ENCODE results near the gene TPM4. TPM values are rescaled to one million over a fixed set of nuclear protein-coding genes. Genes with fewer than 3 reads are reported as not detected.
A peak's percentile ranks its signal among the peaks of the same experiment; 100 is the strongest.

Gene TPM4
- total and polyA plus RNA-seq, 2 of the 13 experiments (the other 11 are each of a cell fraction or from before 2014, with no cell fraction given), result 180 to 188 TPM

DNA sequence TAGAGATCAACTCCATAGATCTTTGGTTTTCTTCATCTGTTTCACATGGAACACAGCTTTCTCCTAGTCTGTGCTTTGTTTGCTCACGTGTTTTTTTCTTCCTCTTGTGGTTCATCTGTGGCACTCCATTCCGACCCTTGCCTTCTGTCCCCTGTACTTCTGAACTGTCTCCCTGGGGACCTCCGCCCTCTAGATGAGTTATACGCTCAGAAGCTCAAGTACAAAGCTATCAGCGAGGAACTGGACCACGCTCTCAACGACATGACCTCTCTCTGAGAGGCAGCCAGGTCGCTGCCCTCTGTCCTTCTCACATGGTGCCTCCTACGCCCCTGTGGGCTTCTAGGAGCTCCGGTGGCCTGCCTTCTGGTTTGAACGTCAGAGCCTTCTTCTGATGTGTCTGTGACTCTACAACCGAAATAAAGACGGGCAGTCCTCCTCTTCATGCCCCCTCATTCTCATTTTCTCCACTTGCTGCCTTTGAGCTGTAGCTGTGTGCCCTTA is 18.8 kb downstream of the TPM4 start (continued):
- TF ChIP-seq, protein P1, sequence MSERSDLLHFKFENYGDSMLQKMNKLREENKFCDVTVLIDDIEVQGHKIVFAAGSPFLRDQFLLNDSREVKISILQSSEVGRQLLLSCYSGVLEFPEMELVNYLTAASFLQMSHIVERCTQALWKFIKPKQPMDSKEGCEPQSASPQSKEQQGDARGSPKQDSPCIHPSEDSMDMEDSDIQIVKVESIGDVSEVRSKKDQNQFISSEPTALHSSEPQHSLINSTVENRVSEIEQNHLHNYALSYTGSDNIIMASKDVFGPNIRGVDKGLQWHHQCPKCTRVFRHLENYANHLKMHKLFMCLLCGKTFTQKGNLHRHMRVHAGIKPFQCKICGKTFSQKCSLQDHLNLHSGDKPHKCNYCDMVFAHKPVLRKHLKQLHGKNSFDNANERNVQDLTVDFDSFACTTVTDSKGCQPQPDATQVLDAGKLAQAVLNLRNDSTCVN (CRISPR knock-in tag; IDR thresholded peaks at IDR 0.05; ENCODE audit: borderline replicate concordance), result no peak
- TF ChIP-seq HMGA1 (CRISPR knock-in tag; conservative IDR thresholded peaks at IDR 0.05) (no peak), SOX13 (IDR thresholded peaks at IDR 0.05) (no peak), SOX13 (CRISPR knock-in tag; conservative IDR thresholded peaks at IDR 0.05 in 1 of 2, IDR thresholded peaks at IDR 0.05 in 1 of 2) (no peak), FOXC1 (CRISPR knock-in tag; IDR thresholded peaks at IDR 0.05; ENCODE audit: borderline replicate concordance) (no peak), ZSCAN9 (CRISPR knock-in tag; IDR thresholded peaks at IDR 0.05; ENCODE audit: borderline replicate concordance) (no peak), HDAC6 (IDR thresholded peaks at IDR 0.05; ENCODE audit: low read depth, low read length) (no peak), JUND (CRISPR knock-in tag; IDR thresholded peaks at IDR 0.05) (no peak), TOPORS (CRISPR knock-in tag; IDR thresholded peaks at IDR 0.05) (no peak), NR2F6 (IDR thresholded peaks at IDR 0.05) (peak; percentile 77), NR2F6 (CRISPR knock-in tag; IDR thresholded peaks at IDR 0.05) (0 out of 2 replicates have a peak, but pooled peaks have one; percentile 14), ZNF720 (CRISPR knock-in tag; IDR thresholded peaks at IDR 0.05) (no peak)
- TF ChIP-seq, protein P2, sequence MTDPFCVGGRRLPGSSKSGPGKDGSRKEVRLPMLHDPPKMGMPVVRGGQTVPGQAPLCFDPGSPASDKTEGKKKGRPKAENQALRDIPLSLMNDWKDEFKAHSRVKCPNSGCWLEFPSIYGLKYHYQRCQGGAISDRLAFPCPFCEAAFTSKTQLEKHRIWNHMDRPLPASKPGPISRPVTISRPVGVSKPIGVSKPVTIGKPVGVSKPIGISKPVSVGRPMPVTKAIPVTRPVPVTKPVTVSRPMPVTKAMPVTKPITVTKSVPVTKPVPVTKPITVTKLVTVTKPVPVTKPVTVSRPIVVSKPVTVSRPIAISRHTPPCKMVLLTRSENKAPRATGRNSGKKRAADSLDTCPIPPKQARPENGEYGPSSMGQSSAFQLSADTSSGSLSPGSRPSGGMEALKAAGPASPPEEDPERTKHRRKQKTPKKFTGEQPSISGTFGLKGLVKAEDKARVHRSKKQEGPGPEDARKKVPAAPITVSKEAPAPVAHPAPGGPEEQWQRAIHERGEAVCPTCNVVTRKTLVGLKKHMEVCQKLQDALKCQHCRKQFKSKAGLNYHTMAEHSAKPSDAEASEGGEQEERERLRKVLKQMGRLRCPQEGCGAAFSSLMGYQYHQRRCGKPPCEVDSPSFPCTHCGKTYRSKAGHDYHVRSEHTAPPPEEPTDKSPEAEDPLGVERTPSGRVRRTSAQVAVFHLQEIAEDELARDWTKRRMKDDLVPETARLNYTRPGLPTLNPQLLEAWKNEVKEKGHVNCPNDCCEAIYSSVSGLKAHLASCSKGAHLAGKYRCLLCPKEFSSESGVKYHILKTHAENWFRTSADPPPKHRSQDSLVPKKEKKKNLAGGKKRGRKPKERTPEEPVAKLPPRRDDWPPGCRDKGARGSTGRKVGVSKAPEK (CRISPR knock-in tag; IDR thresholded peaks at IDR 0.05; ENCODE audit: borderline replicate concordance), result no peak
- TF ChIP-seq, protein P3, sequence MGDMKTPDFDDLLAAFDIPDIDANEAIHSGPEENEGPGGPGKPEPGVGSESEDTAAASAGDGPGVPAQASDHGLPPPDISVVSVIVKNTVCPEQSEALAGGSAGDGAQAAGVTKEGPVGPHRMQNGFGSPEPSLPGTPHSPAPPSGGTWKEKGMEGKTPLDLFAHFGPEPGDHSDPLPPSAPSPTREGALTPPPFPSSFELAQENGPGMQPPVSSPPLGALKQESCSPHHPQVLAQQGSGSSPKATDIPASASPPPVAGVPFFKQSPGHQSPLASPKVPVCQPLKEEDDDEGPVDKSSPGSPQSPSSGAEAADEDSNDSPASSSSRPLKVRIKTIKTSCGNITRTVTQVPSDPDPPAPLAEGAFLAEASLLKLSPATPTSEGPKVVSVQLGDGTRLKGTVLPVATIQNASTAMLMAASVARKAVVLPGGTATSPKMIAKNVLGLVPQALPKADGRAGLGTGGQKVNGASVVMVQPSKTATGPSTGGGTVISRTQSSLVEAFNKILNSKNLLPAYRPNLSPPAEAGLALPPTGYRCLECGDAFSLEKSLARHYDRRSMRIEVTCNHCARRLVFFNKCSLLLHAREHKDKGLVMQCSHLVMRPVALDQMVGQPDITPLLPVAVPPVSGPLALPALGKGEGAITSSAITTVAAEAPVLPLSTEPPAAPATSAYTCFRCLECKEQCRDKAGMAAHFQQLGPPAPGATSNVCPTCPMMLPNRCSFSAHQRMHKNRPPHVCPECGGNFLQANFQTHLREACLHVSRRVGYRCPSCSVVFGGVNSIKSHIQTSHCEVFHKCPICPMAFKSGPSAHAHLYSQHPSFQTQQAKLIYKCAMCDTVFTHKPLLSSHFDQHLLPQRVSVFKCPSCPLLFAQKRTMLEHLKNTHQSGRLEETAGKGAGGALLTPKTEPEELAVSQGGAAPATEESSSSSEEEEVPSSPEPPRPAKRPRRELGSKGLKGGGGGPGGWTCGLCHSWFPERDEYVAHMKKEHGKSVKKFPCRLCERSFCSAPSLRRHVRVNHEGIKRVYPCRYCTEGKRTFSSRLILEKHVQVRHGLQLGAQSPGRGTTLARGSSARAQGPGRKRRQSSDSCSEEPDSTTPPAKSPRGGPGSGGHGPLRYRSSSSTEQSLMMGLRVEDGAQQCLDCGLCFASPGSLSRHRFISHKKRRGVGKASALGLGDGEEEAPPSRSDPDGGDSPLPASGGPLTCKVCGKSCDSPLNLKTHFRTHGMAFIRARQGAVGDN (CRISPR knock-in tag; IDR thresholded peaks at IDR 0.05), result peak; percentile 36; the same call in 1 of the 2 replicates
- TF ChIP-seq, protein P4, sequence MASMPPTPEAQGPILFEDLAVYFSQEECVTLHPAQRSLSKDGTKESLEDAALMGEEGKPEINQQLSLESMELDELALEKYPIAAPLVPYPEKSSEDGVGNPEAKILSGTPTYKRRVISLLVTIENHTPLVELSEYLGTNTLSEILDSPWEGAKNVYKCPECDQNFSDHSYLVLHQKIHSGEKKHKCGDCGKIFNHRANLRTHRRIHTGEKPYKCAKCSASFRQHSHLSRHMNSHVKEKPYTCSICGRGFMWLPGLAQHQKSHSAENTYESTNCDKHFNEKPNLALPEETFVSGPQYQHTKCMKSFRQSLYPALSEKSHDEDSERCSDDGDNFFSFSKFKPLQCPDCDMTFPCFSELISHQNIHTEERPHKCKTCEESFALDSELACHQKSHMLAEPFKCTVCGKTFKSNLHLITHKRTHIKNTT (CRISPR knock-in tag; IDR thresholded peaks at IDR 0.05), result no peak
- TF ChIP-seq, protein P5, sequence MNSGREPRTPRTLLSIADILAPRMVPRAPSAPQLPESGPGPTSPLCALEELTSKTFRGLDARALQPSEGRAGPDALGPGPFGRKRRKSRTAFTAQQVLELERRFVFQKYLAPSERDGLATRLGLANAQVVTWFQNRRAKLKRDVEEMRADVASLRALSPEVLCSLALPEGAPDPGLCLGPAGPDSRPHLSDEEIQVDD (CRISPR knock-in tag; IDR thresholded peaks at IDR 0.05; ENCODE audit: borderline replicate concordance), result no peak

Measured in HepG2 (cell line).